GM23338 (cell line): ENCODE results near the gene PAQR5.

ENCODE experiments used
- CREB1 ChIP-seq: fragments of 250-450 bp; sonication (Bioruptor Pico); IDR thresholded peaks from 2 replicates; pipeline ENCODE4 v1.5.0; 2020; ENCODE audit warnings: low read depth, mild to moderate bottlenecking, moderate library complexity
- CTCF ChIP-seq, 2 experiments: fragments of 200-600 bp in 1 of 2; sonication (generic) in 1 of 2; conservative IDR thresholded peaks; 2 replicates each; pipeline versions ENCODE4 v1.5.1 to v1.6.1; 2016 to 2017; ENCODE audit warnings: antibody characterized with exemption in 2 of 2, low read depth in 2 of 2, mild to moderate bottlenecking in 2 of 2, moderate library complexity in 1 of 2
- EZH2 ChIP-seq: fragments of 200-600 bp; sonication (generic); IDR thresholded peaks from one replicate; pipeline ENCODE4 v1.8.0; 2017; ENCODE audit warnings: antibody characterized with exemption, mild to moderate bottlenecking, low read depth; ENCODE audit not compliant: unreplicated experiment
- EZH2phosphoT487 ChIP-seq: fragments of 200-600 bp; sonication (generic); IDR thresholded peaks from one replicate; pipeline ENCODE4 v1.8.1; 2018; ENCODE audit warnings: antibody characterized with exemption; ENCODE audit not compliant: unreplicated experiment
- NANOG ChIP-seq: IDR thresholded peaks from 2 replicates; pipeline ENCODE4 v1.6.1; 2016; ENCODE audit warnings: antibody characterized with exemption, borderline replicate concordance
- POLR2AphosphoS5 ChIP-seq: IDR thresholded peaks from 2 replicates; pipeline ENCODE4 v1.6.1; 2016; ENCODE audit warnings: antibody characterized with exemption, low read depth
- REST ChIP-seq: IDR thresholded peaks from one replicate; pipeline ENCODE4 v1.6.1; 2018; ENCODE audit warnings: antibody characterized with exemption; ENCODE audit not compliant: unreplicated experiment
- STAT1 ChIP-seq: IDR thresholded peaks from one replicate; pipeline ENCODE4 v1.6.1; 2016; ENCODE audit warnings: antibody characterized with exemption; ENCODE audit not compliant: unreplicated experiment

GRCh38 chr15:69323893-69324430 is 25.2 kb downstream of the PAQR5 start:
- TF ChIP-seq POLR2AphosphoS5: no peak
- TF ChIP-seq CTCF (conservative IDR thresholded peaks at IDR 0.05; ENCODE audit: low read depth in 2 of 2): no peak
- TF ChIP-seq STAT1: no peak
- no peak for TF ChIP-seq EZH2phosphoT487
- TF ChIP-seq REST: no peak
- no peak for TF ChIP-seq NANOG
- no peak for TF ChIP-seq EZH2
- TF ChIP-seq CREB1 (CRISPR knock-in tag): no peak
